ENCODE measurements around the gene CAPZA1. TPM values are rescaled to one million over a fixed set of nuclear protein-coding genes. Genes with fewer than 3 reads are reported as not detected.

CAPZA1 gene
- total RNA-seq, 4 donors from 2014 or later: 65.7 to 93.7 (median 84.1) TPM

DNA sequence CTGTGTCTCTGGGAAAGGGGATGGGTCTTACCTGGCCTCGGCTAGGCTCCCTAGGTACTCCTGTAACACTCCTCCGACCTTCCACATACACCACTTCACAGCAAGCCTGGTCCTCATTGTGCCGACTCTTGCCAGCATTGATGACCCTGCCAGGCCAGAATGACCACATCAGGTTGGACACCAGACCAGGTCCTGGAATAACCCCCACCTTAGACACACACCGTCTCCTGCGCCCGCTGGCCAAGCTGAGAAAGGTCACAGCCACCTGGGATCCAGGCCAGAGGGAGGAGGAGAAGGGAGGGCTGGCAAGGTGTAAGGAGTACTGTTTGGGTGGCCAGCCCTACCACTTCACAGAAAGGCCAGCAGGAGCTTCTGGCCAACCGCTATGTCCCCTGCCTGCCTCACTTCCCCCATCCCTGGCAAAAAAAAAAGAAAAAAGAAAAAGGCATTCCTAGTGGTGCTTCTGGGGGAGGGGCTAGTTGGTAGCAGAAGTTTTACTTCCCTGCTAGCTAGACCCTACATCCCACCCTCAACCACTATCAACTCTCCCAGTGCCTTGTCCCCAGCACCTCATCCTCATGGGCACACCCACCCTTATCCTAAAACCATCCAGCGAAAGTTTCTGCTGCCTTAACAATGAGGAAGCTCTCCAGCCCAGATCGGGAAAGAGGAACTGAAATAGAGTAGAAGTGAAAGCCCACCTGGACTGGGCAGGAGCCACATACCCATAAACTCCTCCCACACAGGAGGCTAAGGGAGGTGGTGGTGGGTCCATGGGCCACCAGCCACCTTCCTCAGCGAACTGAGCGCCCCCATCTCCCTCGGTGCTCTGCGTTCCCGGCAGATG, 94.1 kb downstream of the CAPZA1 start:
- ATAC-seq: no peak
- H3K4me1 ChIP-seq: peaks cover 0 to 35% (median 20%) of the 10 kb centered on the region in 3 donors
- H3K27me3 ChIP-seq: peaks cover under 1% of the 10 kb centered on the region
- no peaks in the 10 kb centered on the region for H3K9me3 ChIP-seq
- whole genome bisulfite sequencing, 2 donors (ENCODE audit: low coverage in 1 of 2): 60 to 90% methylated on average over 2 of the region's 14 CpGs
- peak overlapping the region in 1 of 4 donors; percentile 81 for H3K27ac ChIP-seq
- no peaks in the 10 kb centered on the region for H3K36me3 ChIP-seq
- peak overlapping the region; percentile 23 to 77 for H3K4me3 ChIP-seq
- TF ChIP-seq POLR2A (IDR thresholded peaks at IDR 0.05) (no peak), EP300 (IDR thresholded peaks at IDR 0.05) (no peak), POLR2AphosphoS5 (IDR thresholded peaks at IDR 0.05) (no peak)
- TF ChIP-seq, protein P1, sequence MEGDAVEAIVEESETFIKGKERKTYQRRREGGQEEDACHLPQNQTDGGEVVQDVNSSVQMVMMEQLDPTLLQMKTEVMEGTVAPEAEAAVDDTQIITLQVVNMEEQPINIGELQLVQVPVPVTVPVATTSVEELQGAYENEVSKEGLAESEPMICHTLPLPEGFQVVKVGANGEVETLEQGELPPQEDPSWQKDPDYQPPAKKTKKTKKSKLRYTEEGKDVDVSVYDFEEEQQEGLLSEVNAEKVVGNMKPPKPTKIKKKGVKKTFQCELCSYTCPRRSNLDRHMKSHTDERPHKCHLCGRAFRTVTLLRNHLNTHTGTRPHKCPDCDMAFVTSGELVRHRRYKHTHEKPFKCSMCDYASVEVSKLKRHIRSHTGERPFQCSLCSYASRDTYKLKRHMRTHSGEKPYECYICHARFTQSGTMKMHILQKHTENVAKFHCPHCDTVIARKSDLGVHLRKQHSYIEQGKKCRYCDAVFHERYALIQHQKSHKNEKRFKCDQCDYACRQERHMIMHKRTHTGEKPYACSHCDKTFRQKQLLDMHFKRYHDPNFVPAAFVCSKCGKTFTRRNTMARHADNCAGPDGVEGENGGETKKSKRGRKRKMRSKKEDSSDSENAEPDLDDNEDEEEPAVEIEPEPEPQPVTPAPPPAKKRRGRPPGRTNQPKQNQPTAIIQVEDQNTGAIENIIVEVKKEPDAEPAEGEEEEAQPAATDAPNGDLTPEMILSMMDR (IDR thresholded peaks at IDR 0.05): no peak

DNA sequence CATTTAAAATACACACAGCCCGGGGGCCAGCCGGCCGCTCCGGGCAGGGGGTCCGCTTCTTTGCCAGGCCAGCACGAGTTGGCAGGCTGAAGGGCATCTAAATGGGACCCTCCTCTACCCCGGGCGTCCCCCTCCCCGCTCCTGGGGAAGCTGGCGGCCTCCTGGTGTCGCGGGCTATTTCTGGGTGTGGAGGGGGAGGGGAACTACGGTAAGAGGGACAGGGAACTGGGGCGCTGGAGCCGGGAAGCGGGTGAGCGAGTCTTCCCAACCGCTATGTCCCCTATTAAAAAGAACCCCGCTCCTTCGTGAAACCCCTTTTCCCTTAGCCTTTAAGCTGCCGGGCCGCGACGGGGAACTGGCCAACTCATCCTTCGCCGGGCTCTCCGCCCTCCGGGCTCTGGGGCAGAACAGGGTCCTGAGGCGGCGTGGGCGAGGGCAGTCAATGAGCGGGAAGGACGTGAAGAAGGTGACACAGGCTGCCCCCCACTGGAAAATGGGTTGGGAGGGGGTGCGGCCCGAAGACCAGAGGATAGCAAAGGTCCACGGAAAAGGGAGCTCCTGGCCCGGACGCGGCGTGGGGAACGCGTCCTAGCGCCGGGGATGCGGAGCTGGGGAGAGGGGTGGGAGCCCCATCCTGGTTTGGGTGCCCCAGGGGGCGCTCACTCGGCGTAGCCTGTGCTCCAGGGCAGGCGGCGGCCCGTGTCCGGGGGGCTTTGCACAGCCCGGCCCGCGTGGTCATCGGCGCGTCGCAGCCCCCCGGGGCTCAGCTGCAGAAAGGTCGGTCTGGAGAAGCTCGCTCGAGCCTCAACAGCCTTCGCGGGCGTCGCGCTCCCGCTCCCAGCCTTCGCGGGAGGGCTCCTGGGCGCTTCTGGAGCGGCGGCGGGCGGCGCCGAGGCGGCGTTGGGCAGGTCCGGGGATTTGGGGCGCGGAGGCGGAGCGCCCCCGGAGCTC, 95.0 kb downstream of the CAPZA1 start:
- peak overlapping the region in 3 of 4 donors; percentile 75 to 82 (median 81) for H3K27ac ChIP-seq
- WGBS, 2 donors (ENCODE audit: low coverage in 1 of 2): no CpG with 5 or more reads among the region's 86 CpGs

GRCh38 chr1:112715264-112716053, 95.8 kb downstream of the CAPZA1 start, which contains the start of gene PPM1J:
TSS of gene PPM1J (minus strand) at chr1:112715332. CDS start at chr1:112715301, 31 bp downstream.
- ATAC-seq: peak; percentile 92
- Histone ChIP-seq H3K36me3 (no peaks in the 10 kb centered on the region), H3K4me3 (peak within 1 kb of the TSS; percentile 23 to 77), H3K27me3 (peaks cover 14% of the 10 kb centered on the region), H3K4me1 (peaks cover 0 to 39% (median 24%) of the 10 kb centered on the region in 3 donors), H3K27ac (peak within 1 kb of the TSS; percentile 11 to 82 (median 78)), H3K9me3 (no peaks in the 10 kb centered on the region)
- WGBS, 2 donors (ENCODE audit: low coverage in 1 of 2): 0% methylated on average over 5 of the region's 51 CpGs
- peak; percentile 46 for TF ChIP-seq POLR2AphosphoS5 (IDR thresholded peaks at IDR 0.05)
- TF ChIP-seq, protein P1 (IDR thresholded peaks at IDR 0.05): no peak

More for the DNA sequence above, 95.0 kb downstream of the CAPZA1 start:
- no peaks in the 10 kb centered on the region for H3K9me3 ChIP-seq
- H3K36me3 ChIP-seq: no peaks in the 10 kb centered on the region
- H3K4me3 ChIP-seq: peak overlapping the region; percentile 23 to 77
- no peak for ATAC-seq
- H3K4me1 ChIP-seq: peaks cover 0 to 39% (median 24%) of the 10 kb centered on the region in 3 donors
- peaks cover 7% of the 10 kb centered on the region for H3K27me3 ChIP-seq
- no peak for TF ChIP-seq POLR2AphosphoS5 (IDR thresholded peaks at IDR 0.05)
- TF ChIP-seq, protein P1 (IDR thresholded peaks at IDR 0.05): peak in 1 of 4 experiments; percentile 8

- H3K4me3 ChIP-seq: peak overlapping the region; percentile 23 to 77
- H3K4me1 ChIP-seq: peaks cover 0 to 39% (median 24%) of the 10 kb centered on the region in 3 donors
- WGBS, 2 donors (ENCODE audit: low coverage in 1 of 2): 4 to 53% methylated on average over 3 to 9 of the region's 13 CpGs
- H3K27ac ChIP-seq: peak overlapping the region; percentile 11 to 82 (median 78)
- peaks cover 14% of the 10 kb centered on the region for H3K27me3 ChIP-seq
- H3K9me3 ChIP-seq: no peaks in the 10 kb centered on the region
- no peak for TF ChIP-seq EP300 (IDR thresholded peaks at IDR 0.05)
- TF ChIP-seq, protein P1 (IDR thresholded peaks at IDR 0.05): peak; percentile 87 to 96 (median 94)
- TF ChIP-seq POLR2AphosphoS5 (IDR thresholded peaks at IDR 0.05): peak; percentile 29
- TF ChIP-seq POLR2A (IDR thresholded peaks at IDR 0.05): no peak
- H3K36me3 ChIP-seq: no peaks in the 10 kb centered on the region
- peak; percentile 61 for ATAC-seq
Measured at GRCh38 chr1:112716133-112716720, 96.6 kb downstream of the CAPZA1 start.

Data from gastroesophageal sphincter (tissue), 4 donors.